IMR-90 (cell line): ENCODE measurements around the gene ERVK3-1. TPM values are rescaled to one million over a fixed set of nuclear protein-coding genes. Genes with fewer than 3 reads are reported as not detected.

Source experiments
- ATAC-seq: fragments of 200-7000 bp; cut with Tn5 transposase; 2 replicates; pipeline ENCODE4 v1.9.1; 2020; ENCODE audit warnings: low read depth, mild to moderate bottlenecking, moderate library complexity
- BruUV-seq: library from RNA; stranded (reverse); fragments of 400-500 nt; replicated peaks from 2 replicates; lab custom pipeline; 2021; lab: Mats Ljungman, UMichigan
- CTCF ChIA-PET: fragments of 300-600 bp; formaldehyde crosslinking; extraction: SDS; loops from one replicate; lab custom pipeline; 2021; ENCODE audit warnings: antibody characterized with exemption; lab: Yijun Ruan, JAX
- POLR2A ChIA-PET: fragments of 300-600 bp; sonication (Branson Sonifier 250); formaldehyde crosslinking; loops from one replicate; lab custom pipeline; 2022; ENCODE audit warnings: antibody characterized with exemption; ENCODE audit not compliant: unreplicated experiment; lab: Charles Lee
- DNase-seq: peaks from one replicate; pipeline ENCODE4 v3.0.0; 2013
- H2AFZ ChIP-seq: replicated peaks from 2 replicates; pipeline ENCODE3; 2013; ENCODE audit warnings: low read length, mild to moderate bottlenecking; ENCODE audit not compliant: poor library complexity
- H2AK5ac ChIP-seq: 2 replicates; pipeline ENCODE4 v1.6.1; 2013; ENCODE audit warnings: low read depth, low read length, inconsistent platforms
- H2AK9ac ChIP-seq: replicated peaks from 2 replicates; pipeline ENCODE3; 2013; ENCODE audit warnings: mild to moderate bottlenecking, low read depth, low read length, moderate library complexity; ENCODE audit not compliant: poor library complexity
- H2BK120ac ChIP-seq: 2 replicates; pipeline ENCODE4 v1.6.1; 2013; ENCODE audit warnings: low read depth, low read length, inconsistent platforms
- H2BK15ac ChIP-seq: 3 replicates; pipeline ENCODE4 v1.6.1; 2013; ENCODE audit warnings: low read depth, low read length, inconsistent platforms
- H2BK20ac ChIP-seq: 2 replicates; pipeline ENCODE4 v1.6.1; 2013; ENCODE audit warnings: low read depth, mild to moderate bottlenecking, inconsistent platforms, low read length, moderate library complexity
- H2BK5ac ChIP-seq: 2 replicates; pipeline ENCODE4 v1.6.1; 2013; ENCODE audit warnings: mild to moderate bottlenecking, low read depth, low read length, inconsistent platforms; ENCODE audit not compliant: poor library complexity, severe bottlenecking
- H3K14ac ChIP-seq: replicated peaks from 2 replicates; pipeline ENCODE4 v1.6.1; 2013; ENCODE audit warnings: low read depth, low read length, inconsistent platforms
- H3K18ac ChIP-seq: 2 replicates; pipeline ENCODE4 v1.6.1; 2013; ENCODE audit warnings: low read depth, low read length, control low read depth
- H3K23ac ChIP-seq: 2 replicates; pipeline ENCODE4 v1.6.1; 2013; ENCODE audit warnings: low read depth, low read length, inconsistent platforms
- H3K27ac ChIP-seq: 2 replicates; pipeline ENCODE4 v1.5.1; 2013; ENCODE audit warnings: mild to moderate bottlenecking, control low read depth, low read length; ENCODE audit not compliant: insufficient read depth
- H3K27me3 ChIP-seq: 2 replicates; pipeline ENCODE4 v1.6.1; 2013; ENCODE audit warnings: low read length; ENCODE audit not compliant: control insufficient read depth, insufficient read depth
- H3K36me3 ChIP-seq: 2 replicates; pipeline ENCODE4 v1.6.1; 2013; ENCODE audit warnings: low read length, mixed read lengths; ENCODE audit not compliant: control insufficient read depth, insufficient read depth
- H3K4ac ChIP-seq: 2 replicates; pipeline ENCODE4 v1.6.1; 2013; ENCODE audit warnings: low read depth, low read length, inconsistent platforms
- H3K4me1 ChIP-seq: 2 replicates; pipeline ENCODE4 v1.6.1; 2013; ENCODE audit warnings: low read length, mixed read lengths; ENCODE audit not compliant: control insufficient read depth, insufficient read depth
- H3K4me2 ChIP-seq: 2 replicates; pipeline ENCODE4 v1.6.1; 2013; ENCODE audit warnings: low read depth, mild to moderate bottlenecking, control low read depth, low read length, moderate library complexity
- H3K4me3 ChIP-seq: 2 replicates; pipeline ENCODE4 v1.5.1; 2013; ENCODE audit warnings: low read depth, mild to moderate bottlenecking, control low read depth, low read length, moderate library complexity; ENCODE audit not compliant: insufficient read depth
- H3K56ac ChIP-seq: 2 replicates; pipeline ENCODE4 v1.6.1; 2013; ENCODE audit warnings: low read length, inconsistent platforms; ENCODE audit not compliant: insufficient read depth; ENCODE audit errors: extremely low read depth
- H3K79me1 ChIP-seq, 2 experiments: 2 replicates each; pipeline ENCODE4 v1.6.1; 2013; ENCODE audit warnings: low read length in 2 of 2, inconsistent platforms in 1 of 2, low read depth in 1 of 2
- H3K9ac ChIP-seq: 2 replicates; pipeline ENCODE4 v1.6.1; 2013; ENCODE audit warnings: low read depth, low read length, control low read depth
- H3K9me1 ChIP-seq: 2 replicates; pipeline ENCODE4 v1.6.1; 2013; ENCODE audit warnings: low read length, inconsistent platforms; ENCODE audit not compliant: insufficient read depth
- H3K9me3 ChIP-seq: 2 replicates; pipeline ENCODE4 v1.6.1; 2013; ENCODE audit warnings: low read length; ENCODE audit not compliant: control insufficient read depth, insufficient read depth
- H4K20me1 ChIP-seq: 2 replicates; pipeline ENCODE4 v1.6.1; 2013; ENCODE audit warnings: low read length, inconsistent platforms; ENCODE audit not compliant: insufficient read depth
- H4K5ac ChIP-seq: 2 replicates; pipeline ENCODE4 v1.6.1; 2013; ENCODE audit warnings: mild to moderate bottlenecking, low read depth, low read length, control low read depth
- H4K8ac ChIP-seq, 2 experiments: 2 replicates each; pipeline ENCODE4 v1.6.1; 2013; ENCODE audit warnings: low read depth in 2 of 2, low read length in 2 of 2, control low read depth in 1 of 2, inconsistent platforms in 1 of 2
- H4K91ac ChIP-seq: 2 replicates; pipeline ENCODE4 v1.6.1; 2013; ENCODE audit warnings: low read depth, low read length, inconsistent platforms; ENCODE audit not compliant: insufficient read depth
- RCOR1 ChIP-seq: IDR thresholded peaks from 2 replicates; pipeline ENCODE4 v1.6.1; 2012; ENCODE audit warnings: mild to moderate bottlenecking, low read length, improper control_type of control experiment; ENCODE audit not compliant: insufficient replicate concordance
- WGBS, 2 experiments: methylation state at CpG; one replicate each; pipeline versions ENCODE4 v1.1.5 to v1.1.7; 2013; ENCODE audit warnings: missing lambda C conversion rate in 2 of 2; ENCODE audit not compliant: insufficient read length in 1 of 2; ENCODE audit errors: extremely low coverage in 2 of 2; 5-methylcytosine and 5-hydroxymethylcytosine counted together
- dilution Hi-C: fragments of 300-500 bp; cut with HindIII; formaldehyde crosslinking; loops from one replicate; pipeline ENCODE4 v1.14.3; 2018; ENCODE audit warnings: low sequenced_read_pairs; ENCODE audit not compliant: unreplicated experiment
- in situ Hi-C: fragments of 300-500 bp; cut with MboI; formaldehyde crosslinking; loops from 3 replicates; pipeline ENCODE4 v1.14.3; 2019; ENCODE audit warnings: low sequenced_read_pairs, inconsistent platforms, mixed read lengths
- intact Hi-C: fragments of 100-400 bp; cut with micrococcal nuclease; formaldehyde crosslinking; loops from 2 replicates; pipeline ENCODE4 v1.10.0; 2022
- polyA plus RNA-seq, 3 experiments: library from polyadenylated mRNA; depleted of rRNA; stranded (reverse); fragments of >200 nt; gene quantifications; 2 replicates each; pipeline ENCODE4 v1.2.3, GENCODE V29; 2012; ENCODE audit warnings: low replicate concordance in 1 of 3
- total RNA-seq: library from RNA; depleted of rRNA; stranded (reverse); fragments of >200 nt; gene quantifications from 2 replicates; pipeline ENCODE4 v1.2.3, GENCODE V29; 2012

Gene ERVK3-1
- total and polyA plus RNA-seq, 2 of the 4 experiments (the other 2 are of a cell fraction) = 33.0 to 39.3 TPM

DNA sequence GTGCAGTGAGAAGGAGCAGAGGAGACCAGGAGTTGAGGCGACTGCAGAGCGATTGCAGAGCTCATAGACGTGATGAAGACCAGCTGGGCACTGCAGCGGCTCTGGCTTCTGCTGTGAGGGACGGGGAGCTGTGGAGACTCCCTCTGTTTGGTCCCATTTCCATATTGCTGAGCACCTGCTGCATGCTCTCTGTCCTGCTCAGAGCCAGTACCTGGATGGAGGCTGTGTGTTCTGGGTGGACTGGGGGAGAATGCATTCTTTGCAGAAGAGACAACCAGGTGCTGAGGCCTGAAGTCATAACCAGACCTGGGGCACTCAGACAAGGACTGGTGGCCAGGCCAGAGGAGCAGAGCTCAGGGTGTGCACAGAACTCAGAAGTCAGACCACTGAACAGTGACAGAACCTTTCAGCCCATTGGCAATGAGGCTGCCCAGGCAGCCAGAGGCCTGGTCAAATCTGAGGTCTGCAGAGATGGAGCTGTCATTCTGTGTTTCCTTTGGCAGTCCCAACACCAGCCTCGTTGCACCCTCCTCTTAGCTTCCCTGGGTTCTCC is 49.4 kb downstream of the ERVK3-1 start:
- Histone ChIP-seq H3K18ac (no peak overlapping the region), H3K9me1 (peaks cover 4% of the 10 kb centered on the region; the same call in 1 of the 2 replicates), H4K20me1 (peaks cover 8% of the 10 kb centered on the region), H3K4me2 (no peak overlapping the region), H3K9me3 (no peaks in the 10 kb centered on the region), H2AK5ac (no peak overlapping the region), H3K36me3 (peaks cover 11% of the 10 kb centered on the region; the same call in 1 of the 2 replicates), H3K27ac (no peak overlapping the region), H3K4ac (no peak overlapping the region), H3K79me1 (peaks cover 5 to 27% of the 10 kb centered on the region in 2 experiments; a peak in 3 of 4 replicates), H3K23ac (no peak overlapping the region), H3K4me3 (no peak overlapping the region), H2BK15ac (no peak overlapping the region), H4K8ac (no peak overlapping the region), H2BK20ac (no peak overlapping the region), H2BK5ac (no peak overlapping the region), H3K27me3 (peaks cover 10% of the 10 kb centered on the region), H2AK9ac (no peak overlapping the region), H3K56ac (no peak overlapping the region), H3K14ac (no peak overlapping the region), H2AFZ (no peak overlapping the region), H2BK120ac (no peak overlapping the region), H4K91ac (no peak overlapping the region), H3K4me1 (peaks cover 9% of the 10 kb centered on the region; the same call in 1 of the 2 replicates), H3K9ac (no peak overlapping the region), H4K5ac (no peak overlapping the region)
- ATAC-seq = no peak
- no peak for TF ChIP-seq RCOR1
- CTCF ChIA-PET = no interaction called here
- dilution Hi-C loops = no loop called here
- BruUV-seq = no TSS peak
- intact Hi-C loops = no loop called here
- 90% methylated on average over 4 of the region's 6 CpGs; no CpG with 5 or more reads in 1 of the 2 experiments for WGBS, 2 experiments
- DNase-seq = no peak
- POLR2A ChIA-PET = no interaction called here
- in situ Hi-C loops = no loop called here
